Activated T-cell treated with anti-CD3 and anti-CD28 coated beads for 1 hour (primary cell): ENCODE data around the gene BRS3.
"Not testable (repeated sequence)": the region's sequence is repeated elsewhere in the genome, so short reads cannot be mapped to it uniquely, and the experiment has no call there.

ENCODE experiments used
- DNase-seq: peaks from one replicate; pipeline ENCODE4 v3.0.0-alpha.2; 2020; ENCODE audit warnings: low read depth

Gene BRS3

DNA sequence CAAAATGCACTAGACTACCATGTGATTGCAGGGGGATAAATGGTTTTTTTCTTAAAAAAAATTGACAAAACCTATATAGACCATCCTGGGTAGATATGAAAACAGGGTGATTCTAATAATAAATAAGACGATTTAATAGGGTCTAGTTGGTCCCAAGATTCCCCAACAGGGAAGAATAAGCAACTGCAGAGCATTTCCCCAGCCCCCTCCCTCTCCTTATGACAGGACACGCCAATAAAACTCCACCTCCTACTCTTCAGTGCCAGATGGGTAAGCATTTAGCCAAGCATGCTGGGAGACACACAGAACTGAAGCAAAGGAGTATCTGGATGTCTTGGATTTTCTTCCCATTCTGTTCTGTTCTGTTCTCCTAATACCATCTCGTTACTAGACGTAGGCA is at the start of gene BRS3:
BRS3 (plus strand) TSS at position 301 of the 400 bp plus-strand sequence. CDS start 168 bp downstream, outside the sequence.
- no peak for DNase-seq

GRCh38 chrX:136438192-136438591 is 49.6 kb upstream of the BRS3 start:
- no peak for DNase-seq

GRCh38 chrX:136445674-136446073 is 42.1 kb upstream of the BRS3 start:
- DNase-seq, result not testable (repeated sequence)

DNA sequence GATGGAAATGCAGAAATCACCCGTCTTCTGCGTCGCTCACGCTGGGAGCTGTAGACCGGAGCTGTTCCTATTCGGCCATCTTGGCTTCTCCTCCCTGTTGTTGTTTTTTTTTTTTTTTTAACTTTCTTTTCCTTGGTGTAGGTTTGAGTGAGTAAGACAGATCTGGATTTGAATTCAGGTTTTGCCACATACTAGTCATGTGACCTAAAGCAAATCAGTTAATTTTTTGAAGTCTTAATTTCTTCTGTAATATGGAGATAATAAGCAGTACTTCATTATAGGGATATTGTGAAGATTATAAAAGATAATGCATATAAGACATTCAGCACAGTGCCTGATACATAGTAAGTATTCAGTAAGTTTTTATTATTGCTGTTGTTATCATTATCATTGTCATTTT is 41.5 kb upstream of the BRS3 start:
- DNase-seq, result no peak

DNA sequence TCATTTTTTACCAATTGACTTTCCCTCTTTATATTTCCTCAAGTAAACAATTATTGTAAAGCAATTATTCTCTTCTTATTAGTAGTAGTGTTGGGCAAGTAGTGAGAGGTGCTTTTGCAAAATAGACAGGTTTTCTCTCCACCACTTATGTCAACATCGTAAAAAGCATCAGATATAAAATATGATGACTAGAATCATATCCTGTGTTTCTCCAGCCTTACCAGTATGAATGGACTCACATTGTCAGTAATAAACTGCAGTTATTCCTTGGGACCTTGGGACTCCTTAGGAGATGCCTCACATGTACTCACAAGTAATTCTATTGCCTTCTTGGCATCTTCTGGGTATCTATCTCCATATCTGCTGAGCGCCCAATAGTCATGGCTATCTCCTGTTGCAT is 40.4 kb upstream of the BRS3 start:
- DNase-seq, result no peak

DNA sequence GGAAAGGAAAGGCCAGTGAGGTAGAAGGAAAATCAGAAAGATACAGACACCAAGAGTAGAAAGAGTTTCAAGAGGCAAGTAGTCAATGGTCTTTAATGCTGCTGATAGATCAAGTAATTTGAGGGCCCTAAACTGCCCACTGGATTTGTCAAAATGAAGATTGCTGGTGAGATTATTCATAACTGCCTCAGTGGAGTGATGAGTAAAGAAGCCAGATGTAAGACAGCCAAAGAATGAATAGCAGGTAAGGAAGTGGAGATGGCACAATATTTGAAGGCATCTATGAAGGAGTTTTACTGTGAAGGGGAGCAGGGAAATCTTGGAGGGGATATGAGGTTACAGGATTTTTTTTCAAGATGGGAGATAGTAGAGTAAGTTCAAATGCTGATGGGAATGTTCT is 39.8 kb upstream of the BRS3 start:
- DNase-seq, result no peak

DNA sequence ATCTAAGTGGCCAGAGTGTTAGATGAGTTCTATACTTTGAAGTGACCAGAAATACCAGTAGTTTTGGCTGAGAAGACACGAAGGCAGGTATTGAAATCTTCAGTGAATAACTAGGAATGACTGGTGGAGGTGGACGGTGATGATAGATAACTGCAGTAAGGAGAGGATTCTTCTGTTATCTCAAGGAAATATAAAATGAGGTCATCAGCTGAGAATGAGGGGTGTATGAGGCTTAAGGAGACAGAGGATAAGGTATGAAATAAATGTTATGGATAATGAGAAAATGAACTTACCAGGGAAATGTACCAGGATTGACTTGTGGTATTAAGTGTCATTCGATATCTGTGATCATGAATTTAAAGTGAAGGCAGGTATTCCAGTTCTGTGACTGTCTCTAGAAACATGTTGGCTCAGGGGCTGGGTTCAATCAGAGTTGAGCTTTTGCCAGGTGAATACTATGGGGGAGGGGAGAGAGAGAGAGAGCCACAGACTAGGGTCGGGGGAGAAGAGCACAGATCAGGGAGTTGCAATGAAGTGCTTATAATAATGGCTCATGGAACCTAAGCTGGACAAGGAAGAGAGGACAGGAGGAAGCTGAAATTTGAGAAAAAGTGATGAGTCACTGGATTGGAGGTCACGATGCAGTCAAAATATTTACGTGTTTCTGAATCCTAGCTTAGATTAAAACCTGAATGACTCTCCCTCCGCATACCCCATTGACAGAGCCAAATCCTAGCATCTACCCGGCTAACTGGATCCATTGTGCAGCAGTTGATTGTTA is 37.5 kb upstream of the BRS3 start:
- no peak for DNase-seq

DNA sequence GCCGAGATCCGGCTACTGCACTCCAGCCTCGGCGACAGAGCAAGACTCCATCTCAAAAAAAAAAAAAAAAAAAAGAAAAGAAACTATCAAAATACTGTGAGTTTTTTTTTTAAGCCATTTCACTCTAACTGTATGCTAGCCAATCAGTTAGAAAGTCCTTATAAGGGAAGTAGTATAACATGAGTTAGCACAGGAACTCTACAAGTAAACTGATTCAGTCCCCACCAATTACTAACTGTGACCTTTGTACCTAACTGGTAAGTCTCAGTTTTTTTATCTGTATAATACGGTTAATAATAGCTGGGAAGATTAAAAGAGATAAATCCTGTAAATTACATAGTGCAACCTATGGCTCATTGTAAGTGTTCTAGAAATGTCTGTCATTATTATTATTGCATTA is 35.1 kb upstream of the BRS3 start:
- no peak for DNase-seq

GRCh38 chrX:136453114-136453513 is 34.6 kb upstream of the BRS3 start:
- no peak for DNase-seq

- no peak for DNase-seq
These were observed 34.0 kb upstream of the BRS3 start for GRCh38 chrX:136453771-136454170.

- no peak for DNase-seq
These were observed 31.6 kb upstream of the BRS3 start for GRCh38 chrX:136456133-136456532.

DNA sequence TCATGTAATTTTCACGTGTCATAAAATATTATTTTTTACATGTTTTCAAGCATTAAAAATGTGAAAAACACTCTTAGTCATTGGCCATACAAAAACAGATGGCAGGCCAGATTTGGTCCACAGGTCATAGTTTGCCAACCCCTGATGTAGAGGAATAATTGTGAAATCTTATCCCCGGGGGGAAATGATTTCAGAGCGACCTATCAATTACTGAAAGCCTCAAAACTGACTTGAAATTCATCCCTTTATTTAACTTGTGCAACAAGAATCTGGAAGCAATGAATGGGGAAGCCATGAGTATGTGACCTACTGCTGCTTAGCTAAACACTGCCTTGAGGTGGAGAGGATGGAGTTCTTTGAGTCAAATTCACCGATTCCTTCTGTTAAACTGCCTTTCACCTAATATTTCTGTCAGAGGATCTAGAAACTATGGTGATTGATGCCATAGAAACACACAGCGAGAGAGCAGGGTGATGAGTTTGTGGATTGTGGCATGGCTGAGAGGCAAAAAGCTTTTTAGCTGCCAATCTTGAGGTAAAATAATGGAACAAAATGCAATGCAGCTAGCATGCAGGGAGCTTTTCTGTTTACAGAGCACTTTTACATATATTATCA is 30.3 kb upstream of the BRS3 start:
- DNase-seq, result no peak

GRCh38 chrX:136464589-136464988 is 23.2 kb upstream of the BRS3 start:
- no peak for DNase-seq

DNA sequence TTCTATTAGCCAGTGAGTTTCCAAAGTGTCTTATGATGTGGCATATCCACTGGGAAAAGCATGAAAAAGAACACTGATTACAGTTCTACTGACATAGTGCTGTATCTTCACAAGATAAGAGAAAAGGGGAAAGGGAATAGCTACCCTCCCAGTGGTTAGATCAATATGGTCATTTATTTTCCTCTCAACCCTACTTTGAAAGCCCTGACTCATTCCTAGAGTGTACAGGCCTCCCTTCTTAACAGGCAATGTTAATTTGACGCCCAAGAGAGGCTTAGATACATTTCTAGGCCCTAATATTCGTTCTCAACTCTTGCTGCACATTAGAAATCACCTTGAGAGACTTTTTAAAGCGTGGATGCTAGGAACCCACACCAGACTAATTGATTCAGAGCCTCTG is 20.4 kb upstream of the BRS3 start:
- no peak for DNase-seq

DNA sequence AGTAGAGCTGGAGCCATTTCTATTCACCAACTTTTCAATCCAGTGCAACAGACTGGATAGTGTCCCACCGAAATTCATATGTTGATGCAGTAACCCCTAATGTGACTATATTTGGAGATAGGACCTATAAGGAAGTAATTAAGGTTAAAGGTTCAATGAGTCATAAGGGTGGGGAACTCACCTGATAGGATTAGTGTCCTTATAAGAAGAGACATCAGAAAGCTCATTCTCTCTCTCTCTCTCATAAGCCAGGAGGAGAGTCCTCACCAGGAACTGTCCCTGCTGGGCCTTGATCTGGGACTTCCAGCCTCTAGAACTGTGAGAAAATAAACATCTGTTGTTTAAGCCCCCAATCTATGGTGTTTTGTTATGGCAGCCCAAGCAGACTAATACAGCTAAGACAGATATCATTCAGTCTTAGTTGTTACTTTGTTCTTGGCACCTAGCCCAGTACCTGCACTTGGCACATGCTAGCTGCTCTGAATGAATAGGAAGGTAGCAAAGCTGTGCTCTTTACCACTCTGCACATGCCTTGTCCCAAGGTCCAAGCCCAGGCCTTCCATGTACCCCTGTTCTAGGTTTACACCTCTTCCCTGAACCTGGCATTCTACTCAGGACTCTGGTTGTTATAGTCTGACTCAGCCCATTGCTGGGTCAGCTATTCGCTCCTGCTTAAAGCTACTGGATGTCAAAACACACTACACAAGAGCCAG is 19.2 kb upstream of the BRS3 start:
- no peak for DNase-seq

GRCh38 chrX:136473663-136474062 is 14.1 kb upstream of the BRS3 start:
- DNase-seq, result no peak

GRCh38 chrX:136475236-136475635 is 12.5 kb upstream of the BRS3 start:
- no peak for DNase-seq

DNA sequence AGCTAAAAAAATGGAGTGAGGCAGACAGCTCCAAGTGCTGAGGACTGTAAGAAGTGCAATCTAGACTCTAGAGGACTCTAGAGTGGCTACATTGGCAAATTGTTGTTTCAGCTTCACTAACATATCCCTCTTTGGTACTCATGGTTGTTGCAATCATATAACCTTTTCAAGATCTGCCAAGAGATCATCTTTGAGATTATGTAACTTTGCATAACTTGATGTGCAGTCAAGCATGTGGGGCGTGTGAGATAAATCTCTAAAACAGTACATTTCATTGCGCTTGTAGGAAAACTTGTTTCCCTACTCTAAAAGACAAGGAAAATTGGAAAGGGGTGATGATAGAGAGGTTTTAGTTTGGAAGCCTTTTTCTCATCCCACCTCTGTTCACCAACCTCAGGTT is 11.2 kb upstream of the BRS3 start:
- no peak for DNase-seq

GRCh38 chrX:136477026-136477425 is 10.7 kb upstream of the BRS3 start:
- no peak for DNase-seq

GRCh38 chrX:136480383-136480782 is 7.4 kb upstream of the BRS3 start:
- DNase-seq, result no peak

- no peak for DNase-seq
These were observed 959 bp downstream of the BRS3 start for GRCh38 chrX:136488706-136489105.

GRCh38 chrX:136491832-136492231 is 4.1 kb downstream of the BRS3 start:
- no peak for DNase-seq

DNA sequence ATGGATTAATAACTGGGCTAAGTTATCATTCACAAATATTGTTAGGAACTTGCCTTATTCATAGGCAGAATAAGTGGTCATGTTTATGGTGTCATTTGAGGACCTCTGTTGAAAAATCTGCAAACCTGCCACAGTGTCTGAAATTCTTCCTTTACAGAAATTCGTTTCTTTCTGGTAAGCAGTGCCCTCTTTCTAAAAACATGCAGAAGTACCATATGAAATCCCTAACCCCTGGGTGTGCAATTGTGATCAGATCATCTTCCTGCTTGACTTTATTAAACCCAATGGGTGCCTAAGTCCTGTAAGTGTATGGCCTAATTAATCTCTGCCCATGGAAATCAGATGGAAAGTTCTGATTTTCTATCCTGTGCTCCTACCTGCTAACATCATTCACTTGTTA is 5.3 kb downstream of the BRS3 start:
- DNase-seq, result no peak
